Activated gamma-delta T cell treated with Interleukin-2 at 50 U/mL for 16 hours (primary cell): ENCODE results near the gene PIK3C2G.
"Not testable (repeated sequence)": the region's sequence is repeated elsewhere in the genome, so short reads cannot be mapped to it uniquely, and the experiment has no call there.

Experiments used
- DNase-seq: peaks from one replicate; pipeline ENCODE4 v3.0.0-alpha.2; 2020

The PIK3C2G gene

GRCh38 chr12:18261273-18261672, at the start of gene PIK3C2G:
Gene PIK3C2G (plus strand): TSS chr12:18261518. CDS start chr12:18282082, 20,564 bp downstream.
- no peak for DNase-seq

- no peak for DNase-seq
Measured at GRCh38 chr12:18217966-18218365, 43.4 kb upstream of the PIK3C2G start.

- DNase-seq, result no peak
Measured at GRCh38 chr12:18221726-18222125, 39.6 kb upstream of the PIK3C2G start.

GRCh38 chr12:18222699-18223098, 38.6 kb upstream of the PIK3C2G start:
- no peak for DNase-seq

- DNase-seq, result no peak
Measured at GRCh38 chr12:18224745-18225144, 36.6 kb upstream of the PIK3C2G start.

GRCh38 chr12:18239526-18239925, 21.8 kb upstream of the PIK3C2G start:
- DNase-seq, result no peak

- no peak for DNase-seq
Measured at GRCh38 chr12:18242380-18243089, 18.8 kb upstream of the PIK3C2G start.

- DNase-seq, result no peak
Measured at GRCh38 chr12:18243238-18243637, 18.1 kb upstream of the PIK3C2G start.

- no peak for DNase-seq
Measured at GRCh38 chr12:18246066-18246465, 15.3 kb upstream of the PIK3C2G start.

- DNase-seq, result no peak
Measured at GRCh38 chr12:18250313-18250916, 10.9 kb upstream of the PIK3C2G start.

GRCh38 chr12:18254081-18254480, 7.2 kb upstream of the PIK3C2G start:
- DNase-seq, result no peak

- DNase-seq, result not testable (repeated sequence)
Measured at GRCh38 chr12:18255004-18255403, 6.3 kb upstream of the PIK3C2G start.

- no peak for DNase-seq
Measured at GRCh38 chr12:18257251-18257650, 4.1 kb upstream of the PIK3C2G start.

GRCh38 chr12:18258929-18259328, 2.4 kb upstream of the PIK3C2G start:
- no peak for DNase-seq

GRCh38 chr12:18259906-18260682, 1.2 kb upstream of the PIK3C2G start:
- no peak for DNase-seq

- DNase-seq, result no peak
Measured at GRCh38 chr12:18261906-18262305, 588 bp downstream of the PIK3C2G start.

- no peak for DNase-seq
Measured at GRCh38 chr12:18262514-18262913, 1.2 kb downstream of the PIK3C2G start.

GRCh38 chr12:18264581-18265075, 3.3 kb downstream of the PIK3C2G start:
- no peak for DNase-seq

GRCh38 chr12:18267427-18268099, 6.2 kb downstream of the PIK3C2G start:
- no peak for DNase-seq

GRCh38 chr12:18270958-18271460, 9.7 kb downstream of the PIK3C2G start:
- no peak for DNase-seq

GRCh38 chr12:18275981-18276380, 14.7 kb downstream of the PIK3C2G start:
- DNase-seq, result no peak

- DNase-seq, result no peak
Measured at GRCh38 chr12:18277196-18277595, 15.9 kb downstream of the PIK3C2G start.

GRCh38 chr12:18280728-18281127, 19.4 kb downstream of the PIK3C2G start:
- DNase-seq, result no peak
